Skin of body (tissue), 2 donors: ENCODE data around the gene PSMF1. TPM values are rescaled to one million over a fixed set of nuclear protein-coding genes. Genes with fewer than 3 reads are reported as not detected.
A peak's percentile ranks its signal among the peaks of the same experiment; 100 is the strongest.

ENCODE experiments used
- DNase-seq: peaks from one replicate; lab custom pipeline; 2025; lab: John Stamatoyannopoulos, UW
- total RNA-seq: library from RNA; depleted of rRNA; stranded (reverse); fragments of >200 nt; gene quantifications from one replicate; pipeline ENCODE4 v1.2.3, GENCODE V29; 2014

The PSMF1 gene
- total RNA-seq, 1 donor from 2014 or later: 25.2 TPM

GRCh38 chr20:1163653-1164052, 45.3 kb downstream of the PSMF1 start:
- no peak for DNase-seq

DNA sequence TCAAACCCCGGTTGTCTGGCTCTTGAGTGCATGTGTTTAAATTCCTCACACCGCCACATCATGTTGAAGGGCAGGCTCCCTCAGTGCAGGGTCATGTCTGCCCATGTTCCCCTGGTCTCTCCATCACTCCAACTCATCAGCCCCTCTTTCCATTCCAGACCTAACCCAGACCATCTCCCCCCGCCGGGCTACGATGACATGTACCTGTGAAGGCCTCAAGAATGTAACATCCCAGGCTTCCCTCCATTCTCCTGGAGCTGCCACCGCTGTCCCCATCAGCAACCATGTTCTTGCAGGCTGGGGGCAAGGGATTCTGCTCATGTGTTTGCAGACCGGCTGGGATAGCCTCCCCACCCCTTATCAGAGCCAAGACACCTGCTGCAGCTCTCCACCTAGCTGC, 46.5 kb downstream of the PSMF1 start:
- no peak for DNase-seq

DNA sequence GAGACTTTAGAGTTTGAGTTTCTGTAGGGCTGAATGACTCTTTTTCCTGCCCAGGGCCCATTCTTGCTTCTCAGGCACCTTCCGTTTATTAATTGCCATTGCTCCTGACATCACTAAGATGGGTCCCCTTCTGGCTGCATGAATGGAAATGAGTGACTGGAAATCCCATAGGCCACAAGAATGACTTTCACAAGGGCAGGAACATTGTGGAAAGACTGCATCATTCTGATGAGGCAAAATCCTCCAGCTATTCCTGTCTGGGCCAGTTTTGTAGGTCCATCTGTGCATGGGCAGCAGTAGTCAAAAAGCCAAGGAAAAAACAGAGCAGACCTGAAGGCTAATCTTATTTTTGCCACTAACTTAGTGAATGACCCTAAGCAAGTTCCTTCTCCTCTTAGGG, 47.1 kb downstream of the PSMF1 start:
- no peak for DNase-seq

DNA sequence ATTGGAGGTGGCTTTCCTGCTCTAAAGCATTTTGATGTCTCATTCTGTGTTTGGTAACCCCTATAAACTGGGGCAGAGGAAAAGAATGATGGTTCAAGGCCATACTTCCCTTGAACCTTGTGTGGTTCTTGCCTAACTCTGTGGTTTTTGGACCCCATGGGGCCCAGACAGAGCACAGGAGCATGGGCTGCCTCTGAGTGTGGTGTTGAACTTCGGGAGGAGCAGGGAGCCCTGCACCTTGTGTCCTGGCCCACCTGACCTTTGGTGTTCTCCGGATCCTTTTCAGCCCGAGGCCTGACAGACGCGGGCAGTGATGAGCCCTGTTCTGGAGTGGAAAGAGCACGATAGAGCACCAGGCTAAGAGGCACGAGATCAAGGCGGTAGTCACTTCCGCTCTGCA, 47.5 kb downstream of the PSMF1 start:
- no peak for DNase-seq

GRCh38 chr20:1166948-1167720, 48.7 kb downstream of the PSMF1 start:
- no peak for DNase-seq

- DNase-seq: no peak
These were observed 50.8 kb downstream of the PSMF1 start for GRCh38 chr20:1169224-1169623.

GRCh38 chr20:1171461-1172093, 53.2 kb downstream of the PSMF1 start:
- no peak for DNase-seq

GRCh38 chr20:1173698-1174097, 55.3 kb downstream of the PSMF1 start:
- DNase-seq: no peak

DNA sequence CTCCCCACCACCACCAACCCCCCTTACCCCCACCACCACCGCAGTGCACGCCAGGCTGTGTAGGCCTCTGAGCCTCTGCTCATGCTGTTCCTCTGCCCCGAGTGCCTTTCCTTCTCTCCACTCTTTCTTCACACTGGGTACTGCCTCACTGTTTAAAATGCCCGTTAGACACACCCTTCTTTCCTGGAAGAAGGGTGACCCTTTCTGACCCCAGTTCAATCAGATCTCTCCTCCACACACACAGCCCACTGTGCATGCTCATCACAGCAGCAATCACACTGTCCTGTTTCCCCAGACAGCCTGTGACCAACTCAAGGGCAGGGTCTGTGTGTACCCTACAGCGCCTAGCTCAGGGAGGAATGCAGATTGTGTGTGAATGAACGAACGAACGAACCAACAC, 56.4 kb downstream of the PSMF1 start:
- no peak for DNase-seq

DNA sequence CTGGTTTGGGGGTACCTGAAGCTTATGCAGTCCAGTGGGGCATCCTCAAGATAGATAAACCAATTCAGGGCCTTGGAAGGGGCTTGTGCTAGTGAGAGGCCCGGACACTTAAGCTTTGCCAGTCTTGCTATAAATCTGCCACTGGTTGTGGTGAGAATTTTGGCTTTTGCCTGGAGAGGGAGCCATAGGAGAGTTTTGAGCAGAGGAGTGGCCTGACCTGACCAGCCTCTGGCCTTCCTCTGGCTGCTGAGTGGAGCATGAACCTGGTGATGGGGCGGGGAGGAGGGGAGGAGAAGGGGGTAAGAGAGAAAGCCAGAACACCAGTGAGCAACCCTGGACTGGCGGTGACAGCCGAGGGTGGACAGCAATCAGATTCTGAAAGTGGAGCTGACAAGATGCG, 59.3 kb downstream of the PSMF1 start:
- DNase-seq: no peak

DNA sequence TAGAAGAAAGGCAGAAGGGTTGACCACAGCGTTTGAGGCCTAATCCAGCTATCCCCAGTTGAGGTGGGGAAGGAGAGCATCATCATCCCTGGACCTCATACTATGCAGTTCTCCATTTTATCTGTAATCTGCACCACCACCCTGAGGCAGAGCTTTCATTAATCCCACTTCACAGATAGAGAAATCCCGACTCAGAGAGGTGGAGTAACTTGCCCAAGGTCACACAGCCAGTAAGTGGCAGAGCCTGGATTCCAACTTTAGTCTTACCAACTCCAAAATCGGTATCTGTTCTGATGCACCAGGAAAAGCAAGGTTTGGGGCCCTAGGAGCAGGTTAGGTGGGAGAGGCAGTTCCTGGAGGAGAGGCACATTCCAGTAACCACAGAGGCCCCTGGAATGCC, 59.7 kb downstream of the PSMF1 start:
- no peak for DNase-seq

DNA sequence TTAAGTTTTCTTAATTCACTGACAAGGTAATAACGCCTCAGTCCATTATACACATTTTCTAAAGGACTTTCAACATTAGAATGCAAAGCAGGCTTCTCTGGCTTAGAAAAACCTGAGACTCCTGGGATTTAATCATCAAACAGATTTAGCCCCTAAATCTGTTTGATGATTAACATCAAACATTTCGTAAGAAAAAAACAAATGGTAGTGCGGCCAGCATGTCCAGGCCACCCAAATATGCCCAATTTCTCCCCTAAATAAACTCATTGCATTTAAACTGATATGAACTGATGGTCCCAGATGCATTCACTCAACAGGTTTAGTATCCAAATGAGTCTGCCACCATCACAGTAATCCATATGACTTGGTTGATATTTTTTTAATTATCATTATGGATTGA, 60.2 kb downstream of the PSMF1 start:
- no peak for DNase-seq

DNA sequence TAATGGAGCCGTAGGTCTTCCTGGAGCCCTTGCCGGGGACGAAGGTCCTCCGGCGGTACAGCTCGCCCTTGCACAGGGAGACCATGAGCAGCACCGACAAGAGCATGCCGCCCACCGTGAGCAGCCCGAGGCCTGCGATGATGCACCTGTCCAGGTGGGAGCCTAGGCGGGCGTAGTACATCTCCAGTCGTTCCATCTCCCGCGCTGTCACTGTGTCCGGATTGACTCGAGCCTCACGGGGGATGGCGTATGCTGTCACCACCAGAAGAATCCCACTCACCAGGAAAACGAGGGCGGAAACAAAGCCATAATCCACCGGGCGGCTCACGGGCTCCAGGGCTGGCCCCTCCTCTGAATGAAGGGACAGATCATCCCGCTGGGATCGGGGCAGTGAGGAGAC, 62.5 kb downstream of the PSMF1 start:
- no peak for DNase-seq

- no peak for DNase-seq
These were observed 63.7 kb downstream of the PSMF1 start for GRCh38 chr20:1182106-1182505.

- DNase-seq: no peak
These were observed 64.8 kb downstream of the PSMF1 start for GRCh38 chr20:1183153-1183552.

DNA sequence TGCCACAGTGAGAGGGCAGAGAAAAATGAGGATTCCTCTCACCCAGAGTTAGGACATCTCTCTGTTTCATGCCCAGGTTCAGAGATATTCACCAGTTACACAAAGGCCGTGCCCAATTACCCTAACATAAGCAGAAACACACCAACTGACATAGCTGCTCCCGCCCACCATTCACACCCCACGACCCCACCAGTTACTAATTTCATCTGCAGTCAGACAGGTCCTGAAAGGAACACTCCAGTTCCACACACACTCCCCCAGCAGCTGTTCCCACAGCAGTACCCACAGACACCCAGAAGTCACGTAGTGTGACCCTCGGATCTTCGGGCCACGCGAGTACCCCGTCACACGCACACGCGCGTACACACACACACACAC, 65.8 kb downstream of the PSMF1 start:
- DNase-seq: no peak

DNA sequence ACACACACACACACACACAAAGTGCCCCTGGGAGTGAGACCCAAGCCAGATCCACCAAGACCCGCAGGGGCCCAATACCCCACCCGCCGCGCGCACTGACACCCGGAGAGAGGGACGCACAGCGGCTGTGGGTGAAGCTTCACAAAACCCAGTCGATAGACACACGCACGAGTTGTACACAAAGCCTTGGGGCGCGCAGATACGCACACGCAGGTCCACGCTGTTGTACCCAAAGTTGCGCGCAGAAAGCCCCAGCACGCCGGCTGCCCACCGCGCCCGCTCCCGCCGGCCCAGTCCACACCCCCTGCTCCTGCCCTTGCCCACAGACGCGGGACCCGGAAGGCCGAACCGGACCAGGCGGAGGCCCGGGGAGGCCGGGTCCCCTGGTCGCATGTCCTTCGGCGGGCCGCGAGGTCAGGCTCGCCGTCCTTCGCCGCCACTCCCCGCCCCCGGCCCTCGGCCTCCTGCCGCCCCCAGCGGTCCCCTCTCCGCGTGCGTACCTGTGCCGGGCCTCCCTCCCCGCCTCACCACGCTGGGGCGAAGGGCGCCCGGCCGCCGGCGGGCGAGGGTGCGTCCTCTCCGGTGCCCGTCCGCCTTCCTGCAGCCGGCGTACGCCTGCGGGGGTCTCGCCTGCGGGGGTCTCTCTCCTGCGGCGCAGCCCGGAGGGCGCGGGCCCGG, 66.4 kb downstream of the PSMF1 start, which contains the start of gene TMEM74B:
Gene TMEM74B, minus strand, starts transcription at position 344 of the 678 bp plus-strand sequence. CDS start 1,180 bp downstream, outside the sequence.
- no peak for DNase-seq

GRCh38 chr20:1185316-1185741, 66.9 kb downstream of the PSMF1 start:
- no peak for DNase-seq

- peak; percentile 11 for DNase-seq
These were observed 67.5 kb downstream of the PSMF1 start for GRCh38 chr20:1185790-1186334.

DNA sequence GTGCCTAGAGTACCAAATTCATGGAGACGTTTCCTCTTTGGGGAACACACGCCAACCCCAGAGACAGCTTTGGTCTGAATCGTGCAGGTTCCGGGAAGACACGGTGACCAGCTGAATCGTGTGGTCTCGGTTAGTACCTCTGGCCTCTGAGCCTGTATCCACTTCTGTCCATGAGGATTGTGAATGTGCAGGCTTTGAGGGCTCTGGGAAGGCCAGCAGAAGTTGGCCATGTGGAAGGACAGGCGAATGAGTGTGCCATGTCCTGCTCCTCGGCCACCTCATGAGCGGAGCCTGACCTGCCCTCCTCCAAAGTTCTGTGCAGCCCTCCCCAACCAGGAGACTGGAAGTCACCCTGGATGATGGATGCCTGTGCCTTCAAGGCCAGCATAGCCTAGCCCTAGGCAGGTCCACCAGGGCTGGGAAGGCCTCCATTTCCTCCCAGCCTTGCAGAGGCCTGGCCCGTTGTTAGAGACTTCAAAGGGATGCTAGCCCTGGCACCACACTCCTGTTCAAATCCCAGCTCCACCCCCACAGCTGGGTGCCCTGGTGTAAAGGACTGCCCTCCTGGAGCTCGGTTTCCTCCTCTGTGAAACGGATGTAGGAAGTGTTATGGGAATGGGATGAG, 68.1 kb downstream of the PSMF1 start:
- DNase-seq: no peak

GRCh38 chr20:1187605-1188171, 69.3 kb downstream of the PSMF1 start:
- DNase-seq: peak; percentile 19
